ENCODE data around the gene TMEM109. TPM values are rescaled to one million over a fixed set of nuclear protein-coding genes. Genes with fewer than 3 reads are reported as not detected.

The TMEM109 gene
- polyA plus RNA-seq, 1 donor from 2014 or later, result 1.8 TPM

GRCh38 chr11:60910711-60911380, 3.1 kb upstream of the TMEM109 start:
- Histone ChIP-seq H3K36me3 (ENCODE audit: insufficient read depth, low read length) (no peaks in the 10 kb centered on the region), H3K27ac (ENCODE audit: low read length) (no peak overlapping the region), H4K20me1 (ENCODE audit: insufficient read depth) (no peaks in the 10 kb centered on the region), H3K4me2 (ENCODE audit: low read length) (no peak overlapping the region), H3K4me3 (ENCODE audit: low read length) (no peak overlapping the region), H3K9ac (ENCODE audit: low read length) (no peak overlapping the region), H3K9me2 (ENCODE audit: insufficient read depth, low read length) (no peaks in the 10 kb centered on the region), H3F3A (ENCODE audit: insufficient read depth, low read length, poor library complexity, severe bottlenecking) (peaks cover 3% of the 10 kb centered on the region), H2AFZ (ENCODE audit: low read depth, low read length) (no peak overlapping the region), H3K79me2 (replicated peaks; ENCODE audit: insufficient read depth, low read length) (peaks cover 13% of the 10 kb centered on the region), H3K27me3 (ENCODE audit: insufficient read depth, low read depth, low read length) (no peaks in the 10 kb centered on the region), H3K9me3 (ENCODE audit: low read length) (no peaks in the 10 kb centered on the region)
- TF ChIP-seq REST (IDR thresholded peaks at IDR 0.05; ENCODE audit: borderline replicate concordance) (no peak), TAF1 (IDR thresholded peaks at IDR 0.05; ENCODE audit: low read depth) (no peak), RAD21 (conservative IDR thresholded peaks at IDR 0.05) (no peak), EP300 (conservative IDR thresholded peaks at IDR 0.05; ENCODE audit: poor library complexity, severe bottlenecking) (no peak), CTCF (IDR thresholded peaks at IDR 0.05; ENCODE audit: poor library complexity, severe bottlenecking) (no peak), SMC3 (conservative IDR thresholded peaks at IDR 0.05; ENCODE audit: poor library complexity) (no peak), POLR2AphosphoS5 (IDR thresholded peaks at IDR 0.05) (no peak), MXI1 (conservative IDR thresholded peaks at IDR 0.05; ENCODE audit: poor library complexity, severe bottlenecking) (no peak), EZH2 (IDR thresholded peaks at IDR 0.05; ENCODE audit: borderline replicate concordance, insufficient read depth, low read length, poor library complexity, severe bottlenecking) (no peak)

DNA sequence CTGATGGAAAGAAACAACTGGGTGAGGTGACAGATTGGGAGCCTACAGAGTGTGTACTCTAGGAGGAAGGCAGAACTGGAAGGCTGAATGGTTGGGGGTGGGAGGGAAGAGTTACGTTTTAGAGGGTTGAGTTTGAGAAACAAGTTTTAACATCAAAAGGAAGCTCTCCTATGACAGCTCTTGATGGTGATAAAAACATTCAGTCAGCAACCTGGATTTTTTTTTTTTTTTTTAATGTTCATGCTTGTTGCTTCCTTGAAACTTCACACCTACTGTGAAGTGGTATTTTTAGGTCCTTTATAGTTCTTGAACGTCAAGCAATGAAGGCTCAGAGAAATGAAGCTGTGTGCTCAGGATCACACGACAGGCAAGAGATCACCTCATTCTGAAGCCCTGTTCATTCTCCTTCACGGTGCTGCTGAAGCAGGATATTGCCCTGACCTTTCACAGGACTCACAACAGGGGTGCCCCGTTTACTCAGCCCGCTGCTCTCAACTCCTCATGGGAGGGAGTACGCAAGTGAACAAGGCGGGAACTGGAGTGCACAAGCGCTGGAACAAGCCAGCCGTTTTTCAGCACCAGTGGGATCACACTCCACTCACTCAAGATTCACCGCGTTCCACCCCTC, 1.6 kb upstream of the TMEM109 start:
- Histone ChIP-seq H2AFZ (ENCODE audit: low read depth, low read length) (no peak overlapping the region), H3K27me3 (ENCODE audit: insufficient read depth, low read depth, low read length) (no peaks in the 10 kb centered on the region), H3K9ac (ENCODE audit: low read length) (no peak overlapping the region), H4K20me1 (ENCODE audit: insufficient read depth) (no peaks in the 10 kb centered on the region), H3K4me3 (ENCODE audit: low read length) (no peak overlapping the region), H3K9me3 (ENCODE audit: low read length) (no peaks in the 10 kb centered on the region), H3K36me3 (ENCODE audit: insufficient read depth, low read length) (no peaks in the 10 kb centered on the region), H3K4me2 (ENCODE audit: low read length) (no peak overlapping the region), H3K79me2 (replicated peaks; ENCODE audit: insufficient read depth, low read length) (peaks cover 26% of the 10 kb centered on the region), H3F3A (ENCODE audit: insufficient read depth, low read length, poor library complexity, severe bottlenecking) (peaks cover 3% of the 10 kb centered on the region), H3K27ac (ENCODE audit: low read length) (no peak overlapping the region), H3K9me2 (ENCODE audit: insufficient read depth, low read length) (no peaks in the 10 kb centered on the region)
- TF ChIP-seq REST (IDR thresholded peaks at IDR 0.05; ENCODE audit: borderline replicate concordance) (no peak), MXI1 (conservative IDR thresholded peaks at IDR 0.05; ENCODE audit: poor library complexity, severe bottlenecking) (no peak), TAF1 (IDR thresholded peaks at IDR 0.05; ENCODE audit: low read depth) (no peak), RAD21 (conservative IDR thresholded peaks at IDR 0.05) (no peak), CTCF (IDR thresholded peaks at IDR 0.05; ENCODE audit: poor library complexity, severe bottlenecking) (no peak), EZH2 (IDR thresholded peaks at IDR 0.05; ENCODE audit: borderline replicate concordance, insufficient read depth, low read length, poor library complexity, severe bottlenecking) (no peak), POLR2AphosphoS5 (IDR thresholded peaks at IDR 0.05) (no peak)

Data from neural cell (in vitro differentiated cells).